ENCODE measurements around the gene DHRS2. TPM values are rescaled to one million over a fixed set of nuclear protein-coding genes. Genes with fewer than 3 reads are reported as not detected.

DHRS2 gene
- total and polyA plus RNA-seq, 2 of the 13 experiments (the other 11 are each of a cell fraction or from before 2014, with no cell fraction given), result 1,621 to 3,021 TPM

- no peak for TF ChIP-seq KIAA2018 (CRISPR knock-in tag; IDR thresholded peaks at IDR 0.05; ENCODE audit: borderline replicate concordance)
- peak; percentile 94 for TF ChIP-seq KDM4B (CRISPR knock-in tag; IDR thresholded peaks at IDR 0.05)
- TF ChIP-seq MED13 (CRISPR knock-in tag; IDR thresholded peaks at IDR 0.05), result no peak
- TF ChIP-seq KLF9 (CRISPR knock-in tag; IDR thresholded peaks at IDR 0.05; ENCODE audit: low read depth), result peak; percentile 86
- no peak for TF ChIP-seq FOXP4 (CRISPR knock-in tag; IDR thresholded peaks at IDR 0.05)
- TF ChIP-seq IKZF4 (CRISPR knock-in tag; IDR thresholded peaks at IDR 0.05; ENCODE audit: borderline replicate concordance, low read depth, not compliant biosample characterization), result peak; percentile 86
- no peak; the same call in 1 of the 2 replicates for TF ChIP-seq ZNF230 (CRISPR knock-in tag; IDR thresholded peaks at IDR 0.05)
- TF ChIP-seq ZNF446 (CRISPR knock-in tag; IDR thresholded peaks at IDR 0.05), result no peak
- TF ChIP-seq ATF1 (CRISPR knock-in tag; IDR thresholded peaks at IDR 0.05), result no peak
- no peak for TF ChIP-seq ZNF329 (CRISPR knock-in tag; IDR thresholded peaks at IDR 0.05; ENCODE audit: low read depth)
- peak; percentile 76 for TF ChIP-seq RXRA (CRISPR knock-in tag; IDR thresholded peaks at IDR 0.05)
- no peak for TF ChIP-seq CCDC6 (CRISPR knock-in tag; IDR thresholded peaks at IDR 0.05)
- peak; percentile 87; the same call in 1 of the 2 replicates for TF ChIP-seq ZNF556 (CRISPR knock-in tag; IDR thresholded peaks at IDR 0.05; ENCODE audit: borderline replicate concordance)
- TF ChIP-seq ARNT (IDR thresholded peaks at IDR 0.05), result no peak
Observed at GRCh38 chr14:23631702-23632460, 4.3 kb upstream of the DHRS2 start (continued).

Measured in HepG2 (cell line).